ENCODE data around the gene STAT6. TPM values are rescaled to one million over a fixed set of nuclear protein-coding genes. Genes with fewer than 3 reads are reported as not detected.
A peak's percentile ranks its signal among the peaks of the same experiment; 100 is the strongest.
"Not testable (repeated sequence)": the region's sequence is repeated elsewhere in the genome, so short reads cannot be mapped to it uniquely, and the experiment has no call there.

The STAT6 gene
- total RNA-seq, 1 donor from 2014 or later: 31.8 TPM

DNA sequence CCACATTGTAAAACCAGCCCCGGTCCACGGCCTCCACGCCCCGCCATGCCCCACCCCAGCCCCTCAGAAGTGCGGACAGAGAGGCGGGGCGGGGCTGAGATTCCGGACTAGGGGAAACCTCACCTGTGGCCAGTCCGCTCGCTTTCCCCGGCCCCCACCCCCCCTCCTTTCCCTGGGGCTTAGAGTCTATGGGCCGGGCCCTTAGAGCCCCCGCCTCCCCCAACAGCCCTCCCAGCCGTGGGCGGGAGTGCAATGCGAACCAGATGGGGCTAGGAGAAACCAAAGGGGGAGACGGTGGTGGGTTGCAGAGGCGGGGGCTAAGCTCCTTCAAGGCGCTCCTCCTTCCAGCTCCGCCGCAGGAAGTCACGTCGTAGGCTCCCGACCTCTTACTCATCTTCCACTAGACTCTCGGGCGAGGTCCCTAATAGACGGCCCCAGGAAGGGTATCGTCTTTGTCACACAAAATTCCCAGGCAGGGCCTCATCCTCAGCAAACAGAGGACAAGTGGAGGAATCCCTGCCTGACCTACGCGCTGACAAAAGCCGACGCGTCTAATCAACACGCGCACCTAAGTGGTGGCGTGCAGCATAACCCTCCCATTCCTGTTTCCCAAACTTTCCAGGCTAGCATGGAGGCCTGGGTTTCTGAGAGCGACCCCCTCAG is 23.3 kb downstream of the STAT6 start:
- H3K9me3 ChIP-seq (ENCODE audit: control insufficient read depth in 3 of 3, low read length in 3 of 3): no peaks in the 10 kb centered on the region
- H3K4me3 ChIP-seq (ENCODE audit: low read length in 3 of 3): peak overlapping the region; percentile 81 to 86 (median 83)
- peak overlapping the region; percentile 71 to 91 (median 87) for H3K9ac ChIP-seq (ENCODE audit: low read depth in 1 of 3, low read length in 3 of 3)
- peak overlapping the region; percentile 97 for H3K27ac ChIP-seq (ENCODE audit: low read depth, low read length)
- peaks cover 11 to 17% (median 16%) of the 10 kb centered on the region in 3 donors for H3K36me3 ChIP-seq (ENCODE audit: control insufficient read depth in 3 of 3, insufficient read depth in 3 of 3, low read length in 3 of 3)
- no peaks in the 10 kb centered on the region for H3K27me3 ChIP-seq (ENCODE audit: control insufficient read depth in 3 of 3, insufficient read depth in 3 of 3, low read length in 3 of 3)
- peaks cover 32 to 44% (median 39%) of the 10 kb centered on the region in 3 donors for H3K4me1 ChIP-seq (ENCODE audit: control insufficient read depth in 3 of 3, insufficient read depth in 3 of 3, low read length in 3 of 3)

DNA sequence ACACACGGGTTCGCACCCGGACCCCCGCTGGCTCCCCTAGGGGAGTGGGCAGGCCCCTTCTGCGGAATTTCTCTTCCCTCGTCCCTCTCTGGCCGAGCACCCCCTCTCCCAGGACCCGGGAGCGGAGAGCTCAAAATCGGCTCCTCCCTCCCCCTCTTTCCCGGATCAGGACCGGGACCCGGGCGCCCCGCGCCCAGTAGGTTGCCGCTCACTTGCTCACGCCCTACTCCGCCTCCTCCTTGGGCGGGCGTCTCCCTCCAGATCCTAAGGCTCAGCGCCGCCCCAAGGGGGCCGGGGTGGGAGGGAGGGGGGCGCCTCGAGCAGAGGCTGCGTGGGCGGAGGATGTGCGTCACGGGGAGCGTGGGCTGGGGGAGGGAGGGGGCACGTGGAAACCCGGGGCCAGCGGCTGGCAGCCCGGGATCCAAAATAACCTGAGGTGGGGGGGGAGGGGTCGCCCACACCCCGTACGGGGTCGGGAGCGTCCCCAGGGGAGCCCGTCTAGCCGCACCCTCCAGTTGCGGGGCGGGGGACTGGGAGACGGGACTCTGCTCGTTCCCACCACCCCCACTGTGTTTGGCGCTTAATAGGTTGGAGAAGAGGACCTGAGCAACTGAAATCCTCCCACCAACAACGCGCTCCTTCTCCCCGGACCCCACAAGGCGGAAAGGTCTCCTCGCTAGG is 24.0 kb downstream of the STAT6 start:
- Histone ChIP-seq H3K27ac (ENCODE audit: low read depth, low read length) (peak overlapping the region; percentile 97), H3K9ac (ENCODE audit: low read depth in 1 of 3, low read length in 3 of 3) (peak overlapping the region; percentile 86 to 92 (median 90)), H3K36me3 (ENCODE audit: control insufficient read depth in 3 of 3, insufficient read depth in 3 of 3, low read length in 3 of 3) (peaks cover 4 to 10% (median 10%) of the 10 kb centered on the region in 3 donors), H3K9me3 (ENCODE audit: control insufficient read depth in 3 of 3, low read length in 3 of 3) (no peaks in the 10 kb centered on the region), H3K27me3 (ENCODE audit: control insufficient read depth in 3 of 3, insufficient read depth in 3 of 3, low read length in 3 of 3) (no peaks in the 10 kb centered on the region), H3K4me1 (ENCODE audit: control insufficient read depth in 3 of 3, insufficient read depth in 3 of 3, low read length in 3 of 3) (peaks cover 27 to 37% (median 36%) of the 10 kb centered on the region in 3 donors), H3K4me3 (ENCODE audit: low read length in 3 of 3) (peak overlapping the region; percentile 81 to 86 (median 85))

DNA sequence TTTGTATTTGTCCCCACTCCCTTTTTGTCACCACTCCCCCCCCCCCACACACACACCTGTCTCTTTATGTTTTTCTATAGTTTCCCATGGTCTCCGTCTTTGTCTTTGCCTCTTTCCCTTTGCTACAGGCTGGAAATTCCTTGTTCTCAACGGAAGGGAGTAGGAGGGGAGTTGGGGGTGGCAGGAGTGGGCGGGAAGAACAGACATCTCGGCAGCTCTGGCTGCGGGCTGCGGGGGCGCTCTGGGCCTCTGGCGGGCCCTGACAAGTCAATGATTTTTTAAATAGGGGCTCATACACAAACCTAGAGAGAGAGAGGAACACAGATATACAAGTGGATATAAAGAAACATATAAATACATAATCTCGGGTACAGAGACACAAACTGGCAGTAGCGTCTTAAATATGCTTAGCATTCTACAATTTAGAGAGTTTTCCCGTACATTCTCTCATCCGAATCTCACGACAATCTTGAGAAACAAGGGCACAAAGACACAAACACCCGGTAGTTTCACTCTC is 24.6 kb downstream of the STAT6 start:
- no peaks in the 10 kb centered on the region for H3K9me3 ChIP-seq (ENCODE audit: control insufficient read depth in 3 of 3, low read length in 3 of 3)
- H3K4me3 ChIP-seq (ENCODE audit: low read length in 3 of 3): peak overlapping the region; percentile 81 to 86 (median 85)
- peak overlapping the region; percentile 86 to 92 (median 90) for H3K9ac ChIP-seq (ENCODE audit: low read depth in 1 of 3, low read length in 3 of 3)
- H3K36me3 ChIP-seq (ENCODE audit: control insufficient read depth in 3 of 3, insufficient read depth in 3 of 3, low read length in 3 of 3): peaks cover under 1 to 6% (median 4%) of the 10 kb centered on the region in 3 donors
- H3K27ac ChIP-seq (ENCODE audit: low read depth, low read length): peak overlapping the region; percentile 97
- peaks cover 27 to 34% (median 32%) of the 10 kb centered on the region in 3 donors for H3K4me1 ChIP-seq (ENCODE audit: control insufficient read depth in 3 of 3, insufficient read depth in 3 of 3, low read length in 3 of 3)
- no peaks in the 10 kb centered on the region for H3K27me3 ChIP-seq (ENCODE audit: control insufficient read depth in 3 of 3, insufficient read depth in 3 of 3, low read length in 3 of 3)

DNA sequence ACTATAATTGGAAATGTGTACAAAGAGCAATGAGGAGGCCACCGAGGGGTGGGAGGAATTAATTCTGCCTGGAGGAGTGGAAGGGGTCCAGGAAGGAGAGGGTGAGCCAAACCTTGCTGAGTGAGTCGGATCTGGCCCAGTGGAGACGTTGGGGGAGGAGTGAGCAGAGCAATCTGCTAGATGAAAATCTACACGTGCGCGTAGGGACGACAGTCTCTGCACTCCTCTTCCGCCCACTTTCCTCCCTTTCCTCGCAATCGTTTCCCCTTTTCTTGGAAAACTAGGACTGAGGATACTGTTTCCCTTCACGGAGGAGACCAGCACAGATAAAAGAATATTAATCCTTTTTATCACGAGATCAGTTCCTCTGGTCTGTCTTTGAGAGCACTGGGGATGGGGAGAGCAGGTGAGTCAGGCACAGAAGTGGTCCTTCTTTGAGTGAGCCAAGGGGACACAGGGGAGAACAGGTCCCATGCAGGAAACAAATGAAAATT is 25.1 kb downstream of the STAT6 start:
- Histone ChIP-seq H3K36me3 (ENCODE audit: control insufficient read depth in 3 of 3, insufficient read depth in 3 of 3, low read length in 3 of 3) (peaks cover 0 to 2% (median under 1%) of the 10 kb centered on the region in 3 donors), H3K9me3 (ENCODE audit: control insufficient read depth in 3 of 3, low read length in 3 of 3) (no peaks in the 10 kb centered on the region), H3K9ac (ENCODE audit: low read depth in 1 of 3, low read length in 3 of 3) (peak overlapping the region; percentile 40 to 92 (median 90)), H3K27me3 (ENCODE audit: control insufficient read depth in 3 of 3, insufficient read depth in 3 of 3, low read length in 3 of 3) (no peaks in the 10 kb centered on the region), H3K27ac (ENCODE audit: low read depth, low read length) (peak overlapping the region; percentile 97), H3K4me3 (ENCODE audit: low read length in 3 of 3) (peak overlapping the region; percentile 24 to 85 (median 32)), H3K4me1 (ENCODE audit: control insufficient read depth in 3 of 3, insufficient read depth in 3 of 3, low read length in 3 of 3) (peaks cover 23 to 30% (median 28%) of the 10 kb centered on the region in 3 donors)

DNA sequence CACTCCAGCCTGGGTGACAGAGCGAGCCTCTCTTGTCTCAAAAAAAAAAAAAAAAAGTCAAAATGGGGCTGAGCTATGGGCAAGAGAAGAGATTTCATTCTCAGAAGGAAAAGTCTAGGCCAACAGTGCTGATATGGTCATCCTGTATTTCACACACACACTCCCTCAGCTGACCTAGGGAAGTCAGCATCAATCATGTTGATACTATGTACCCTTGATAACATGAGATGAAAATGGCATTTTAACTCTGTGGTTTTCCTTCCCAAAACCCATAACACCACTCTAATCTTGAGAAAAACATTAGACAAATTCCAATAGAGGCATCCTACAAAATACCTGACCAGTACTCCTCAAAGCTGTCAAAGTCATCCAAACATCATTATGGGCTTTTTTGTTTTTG is 30.3 kb downstream of the STAT6 start:
- H3K4me1 ChIP-seq (ENCODE audit: control insufficient read depth in 3 of 3, insufficient read depth in 3 of 3, low read length in 3 of 3): peaks cover 7 to 14% (median 14%) of the 10 kb centered on the region in 3 donors
- no peaks in the 10 kb centered on the region for H3K36me3 ChIP-seq (ENCODE audit: control insufficient read depth in 3 of 3, insufficient read depth in 3 of 3, low read length in 3 of 3)
- no peaks in the 10 kb centered on the region for H3K27me3 ChIP-seq (ENCODE audit: control insufficient read depth in 3 of 3, insufficient read depth in 3 of 3, low read length in 3 of 3)
- no peaks in the 10 kb centered on the region for H3K9me3 ChIP-seq (ENCODE audit: control insufficient read depth in 3 of 3, low read length in 3 of 3)
- no peak overlapping the region for H3K27ac ChIP-seq (ENCODE audit: low read depth, low read length)
- no peak overlapping the region for H3K4me3 ChIP-seq (ENCODE audit: low read length in 3 of 3)
- H3K9ac ChIP-seq (ENCODE audit: low read depth in 1 of 3, low read length in 3 of 3): no peak overlapping the region

DNA sequence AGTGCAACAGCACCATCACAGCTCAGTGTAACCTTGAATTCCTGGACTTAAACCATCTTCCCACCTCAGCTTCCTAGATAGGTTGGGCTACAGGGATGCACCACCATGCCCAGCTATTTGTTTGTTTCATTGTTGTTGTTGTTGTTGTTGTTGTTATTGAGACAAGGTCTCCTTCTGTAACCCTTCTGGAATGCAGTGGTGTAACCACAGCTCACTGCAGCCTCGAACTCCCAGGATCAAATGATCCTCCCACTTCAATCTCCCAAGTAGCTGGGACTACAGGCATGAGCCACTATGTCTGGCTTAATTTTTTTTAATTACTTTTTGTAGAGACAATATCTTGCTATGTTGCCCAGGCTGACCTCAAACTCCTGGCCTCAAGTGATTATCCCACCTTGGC is 31.3 kb downstream of the STAT6 start:
- Histone ChIP-seq H3K27me3 (ENCODE audit: control insufficient read depth in 3 of 3, insufficient read depth in 3 of 3, low read length in 3 of 3) (no peaks in the 10 kb centered on the region), H3K4me1 (ENCODE audit: control insufficient read depth in 3 of 3, insufficient read depth in 3 of 3, low read length in 3 of 3) (peaks cover 5 to 14% (median 12%) of the 10 kb centered on the region in 3 donors), H3K4me3 (ENCODE audit: low read length in 3 of 3) (no peak overlapping the region), H3K9me3 (ENCODE audit: control insufficient read depth in 3 of 3, low read length in 3 of 3) (no peaks in the 10 kb centered on the region), H3K36me3 (ENCODE audit: control insufficient read depth in 3 of 3, insufficient read depth in 3 of 3, low read length in 3 of 3) (no peaks in the 10 kb centered on the region), H3K27ac (ENCODE audit: low read depth, low read length) (peak overlapping the region; percentile 87), H3K9ac (ENCODE audit: low read depth in 1 of 3, low read length in 3 of 3) (peak overlapping the region in 1 of 3 donors; percentile 23)

DNA sequence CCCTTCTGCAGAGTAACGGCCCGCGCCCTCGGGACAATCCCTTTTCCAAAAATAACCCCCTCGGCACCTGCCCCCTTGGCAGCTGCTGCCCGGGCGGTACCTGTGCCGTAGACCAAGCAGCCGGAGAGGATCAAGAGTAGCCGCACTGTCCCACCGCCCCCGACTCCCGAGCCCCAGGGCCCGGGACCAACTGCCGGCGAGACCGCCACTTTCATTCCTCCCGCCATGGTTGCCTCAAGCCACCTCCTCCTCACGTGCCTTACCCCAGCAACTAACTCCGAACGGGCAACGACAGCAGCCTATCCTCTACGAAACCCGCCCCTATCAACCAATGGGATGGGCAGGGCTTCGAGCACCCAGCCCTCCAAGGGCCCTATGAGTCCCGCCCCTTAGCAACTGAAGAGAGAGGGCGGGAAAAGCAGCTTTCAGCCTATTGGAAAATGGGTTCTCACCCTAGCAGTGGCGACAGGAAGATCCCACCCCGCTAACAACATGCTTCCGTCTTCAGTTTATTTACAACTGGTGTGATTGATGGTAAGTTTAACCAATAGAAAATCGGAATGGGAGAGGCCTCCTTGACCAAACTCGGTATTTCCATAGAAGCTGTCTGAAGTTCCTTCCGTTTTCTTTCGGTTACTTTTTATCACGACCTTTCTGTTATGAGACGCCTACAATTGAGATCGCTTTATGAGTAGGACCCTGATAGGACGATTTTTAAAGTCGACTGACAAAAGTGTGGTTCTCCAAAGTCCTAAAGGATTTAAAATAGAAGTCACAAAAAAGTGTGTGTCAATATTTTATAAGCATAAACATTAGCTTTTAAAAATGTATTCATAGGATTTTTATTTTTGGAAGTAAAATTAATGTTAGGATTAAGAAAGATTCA is 32.4 kb downstream of the STAT6 start, which contains the start of gene NEMP1:
NEMP1 (minus strand) TSS at position 273 of the 886 bp plus-strand sequence; CDS start at position 227, 46 bp downstream.
- Histone ChIP-seq H3K4me3 (ENCODE audit: low read length in 3 of 3) (peak within 1 kb of the TSS; percentile 78 to 85 (median 83)), H3K9me3 (ENCODE audit: control insufficient read depth in 3 of 3, low read length in 3 of 3) (no peaks in the 10 kb centered on the region), H3K36me3 (ENCODE audit: control insufficient read depth in 3 of 3, insufficient read depth in 3 of 3, low read length in 3 of 3) (no peaks in the 10 kb centered on the region), H3K9ac (ENCODE audit: low read depth in 1 of 3, low read length in 3 of 3) (peak within 1 kb of the TSS; percentile 79 to 81 (median 79)), H3K27me3 (ENCODE audit: control insufficient read depth in 3 of 3, insufficient read depth in 3 of 3, low read length in 3 of 3) (no peaks in the 10 kb centered on the region), H3K27ac (ENCODE audit: low read depth, low read length) (peak within 1 kb of the TSS; percentile 87), H3K4me1 (ENCODE audit: control insufficient read depth in 3 of 3, insufficient read depth in 3 of 3, low read length in 3 of 3) (peaks cover 5 to 14% (median 12%) of the 10 kb centered on the region in 3 donors)

DNA sequence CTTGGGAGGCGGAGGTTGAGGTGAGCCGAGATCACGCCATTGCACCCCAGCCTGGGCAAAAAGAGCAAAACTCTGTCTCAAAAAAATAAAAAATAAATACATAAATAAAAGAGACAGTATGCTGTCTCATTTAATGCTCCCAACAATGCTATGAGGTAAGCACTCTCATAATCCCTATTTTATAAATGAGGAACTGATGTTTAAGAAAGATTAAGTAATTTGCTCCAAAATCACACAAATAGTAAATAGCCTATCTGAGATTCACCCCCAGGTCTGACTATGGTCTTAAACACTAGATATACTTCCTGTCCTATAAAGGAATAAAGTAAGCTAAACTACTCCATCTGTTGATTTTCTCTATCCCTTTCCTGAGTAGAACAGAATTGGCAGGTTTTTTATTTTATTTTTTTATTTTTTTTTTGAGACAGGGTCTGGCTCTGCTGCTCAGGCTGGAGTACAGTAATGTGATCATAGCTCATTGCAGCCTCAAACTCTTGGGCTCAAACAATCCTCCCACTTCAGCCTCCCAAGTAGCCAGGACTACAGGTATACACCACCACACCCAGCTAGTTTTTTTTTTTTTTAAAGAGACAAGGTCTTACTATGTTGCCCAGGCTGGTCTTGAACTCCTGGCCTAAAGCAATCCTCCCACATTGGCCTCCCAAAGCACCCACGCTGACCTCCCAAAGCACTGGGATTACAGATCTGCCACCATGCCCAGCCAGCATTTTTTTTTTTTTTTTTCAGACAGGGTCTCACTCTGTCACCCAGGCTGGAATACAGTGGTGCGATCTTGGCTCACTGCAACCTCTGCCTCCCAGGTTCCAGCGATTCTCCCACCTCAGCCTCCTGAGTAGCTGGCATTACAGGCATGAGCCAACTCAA is 37.4 kb downstream of the STAT6 start:
- H3K4me3 ChIP-seq (ENCODE audit: low read length in 3 of 3); H3K9ac ChIP-seq (ENCODE audit: low read depth in 1 of 3, low read length in 3 of 3); H3K9me3 ChIP-seq (ENCODE audit: control insufficient read depth in 3 of 3, low read length in 3 of 3); H3K27me3 ChIP-seq (ENCODE audit: control insufficient read depth in 3 of 3, insufficient read depth in 3 of 3, low read length in 3 of 3); H3K27ac ChIP-seq (ENCODE audit: low read depth, low read length): not testable (repeated sequence)
- H3K4me1 ChIP-seq (ENCODE audit: control insufficient read depth in 3 of 3, insufficient read depth in 3 of 3, low read length in 3 of 3): peaks cover 5 to 12% (median 9%) of the 10 kb centered on the region in 3 donors
- H3K36me3 ChIP-seq (ENCODE audit: control insufficient read depth in 3 of 3, insufficient read depth in 3 of 3, low read length in 3 of 3): peaks cover 0 to 16% (median 10%) of the 10 kb centered on the region in 3 donors
